ENCODE results near the gene ACVR1B. TPM values are rescaled to one million over a fixed set of nuclear protein-coding genes. Genes with fewer than 3 reads are reported as not detected.

ACVR1B gene
- total and polyA plus RNA-seq, 9 of the 15 experiments (the other 6 are each of a cell fraction or from before 2014, with no cell fraction given), result 0.97 to 15.1 (median 6.8) TPM

- TF ChIP-seq THAP12 (CRISPR knock-in tag; IDR thresholded peaks at IDR 0.05) (no peak), FOXP4 (CRISPR knock-in tag; IDR thresholded peaks at IDR 0.05; ENCODE audit: borderline replicate concordance) (0 out of 2 replicates have a peak, but pooled peaks have one; percentile 22), SRSF3 (IDR thresholded peaks at IDR 0.05; ENCODE audit: insufficient read depth, low read length) (no peak), CEBPB (tag; IDR thresholded peaks at IDR 0.05) (no peak), ATF4 (CRISPR knock-in tag; IDR thresholded peaks at IDR 0.05) (no peak), NCOA6 (IDR thresholded peaks at IDR 0.05) (no peak), ELK3 (CRISPR knock-in tag; IDR thresholded peaks at IDR 0.05) (no peak), TFE3 (CRISPR knock-in tag; IDR thresholded peaks at IDR 0.05) (no peak), ZFP30 (CRISPR knock-in tag; IDR thresholded peaks at IDR 0.05; ENCODE audit: borderline replicate concordance) (no peak), ARID1B (IDR thresholded peaks at IDR 0.05) (peak; percentile 95), FOXM1 (IDR thresholded peaks at IDR 0.05; ENCODE audit: low read depth) (peak; percentile 76), FOXM1 (CRISPR knock-in tag; IDR thresholded peaks at IDR 0.05; ENCODE audit: low read depth) (no peak), HDAC1 (IDR thresholded peaks at IDR 0.05) (peak in 1 of 2 experiments; percentile 97; a peak in 2 of 4 replicates), NRF1 (conservative IDR thresholded peaks at IDR 0.05 in 1 of 2, IDR thresholded peaks at IDR 0.05 in 1 of 2) (peak in 1 of 2 experiments; percentile 9; a peak in 2 of 4 replicates), ZNF77 (CRISPR knock-in tag; IDR thresholded peaks at IDR 0.05) (no peak), ILK (tag; IDR thresholded peaks at IDR 0.05; ENCODE audit: borderline replicate concordance, low read depth) (no peak), ZZZ3 (IDR thresholded peaks at IDR 0.05) (no peak), HDGF (IDR thresholded peaks at IDR 0.05) (no peak), ZBED1 (IDR thresholded peaks at IDR 0.05) (0 out of 2 replicates have a peak, but pooled peaks have one; percentile 49), RBM17 (IDR thresholded peaks at IDR 0.05; ENCODE audit: borderline replicate concordance, low read depth, low read length) (no peak), HMG20A (CRISPR knock-in tag; conservative IDR thresholded peaks at IDR 0.05) (peak; percentile 64; the same call in 1 of the 2 replicates)
Observed at GRCh38 chr12:51917746-51918453, 33.6 kb upstream of the ACVR1B start (continued).
